H9 (cell line): ENCODE data around the gene MSMO1. TPM values are rescaled to one million over a fixed set of nuclear protein-coding genes. Genes with fewer than 3 reads are reported as not detected.

ENCODE experiments used
- DNase-seq: peaks from one replicate; pipeline ENCODE4 v3.0.0-alpha.2; 2017
- H2AFZ ChIP-seq: one replicate; pipeline ENCODE4 v1.6.1; 2013; ENCODE audit warnings: mild to moderate bottlenecking, low read length, control low read depth, moderate library complexity
- H2AK5ac ChIP-seq: 2 replicates; pipeline ENCODE4 v1.6.1; 2013; ENCODE audit warnings: low read length, control low read depth, mixed read lengths; ENCODE audit not compliant: insufficient read length
- H2BK120ac ChIP-seq: one replicate; pipeline ENCODE4 v1.6.1; 2013; ENCODE audit warnings: low read depth, mild to moderate bottlenecking, low read length, control low read depth, inconsistent platforms; ENCODE audit not compliant: poor library complexity, severe bottlenecking
- H2BK12ac ChIP-seq: 2 replicates; pipeline ENCODE4 v1.6.1; 2013; ENCODE audit warnings: low read length, control low read depth, mixed read lengths, low read depth; ENCODE audit not compliant: insufficient read length
- H2BK15ac ChIP-seq: 2 replicates; pipeline ENCODE4 v1.6.1; 2013; ENCODE audit warnings: low read depth, low read length, control low read depth
- H2BK20ac ChIP-seq: one replicate; pipeline ENCODE4 v1.6.1; 2013; ENCODE audit warnings: low read depth, mild to moderate bottlenecking, low read length, control low read depth, inconsistent platforms; ENCODE audit not compliant: poor library complexity, severe bottlenecking
- H2BK5ac ChIP-seq: 2 replicates; pipeline ENCODE4 v1.6.1; 2013; ENCODE audit warnings: low read length, control low read depth, mixed read lengths; ENCODE audit not compliant: insufficient read length
- H3K14ac ChIP-seq: 2 replicates; pipeline ENCODE4 v1.6.1; 2013; ENCODE audit warnings: low read length, control low read depth; ENCODE audit not compliant: insufficient read depth
- H3K18ac ChIP-seq: 2 replicates; pipeline ENCODE4 v1.6.1; 2013; ENCODE audit warnings: low read depth, mild to moderate bottlenecking, mixed read lengths, low read length, control low read depth; ENCODE audit not compliant: insufficient read length
- H3K23ac ChIP-seq: 2 replicates; pipeline ENCODE4 v1.6.1; 2013; ENCODE audit warnings: low read length, control low read depth, mixed read lengths, low read depth; ENCODE audit not compliant: insufficient read length
- H3K23me2 ChIP-seq: 2 replicates; pipeline ENCODE4 v1.6.1; 2013; ENCODE audit warnings: low read depth, mild to moderate bottlenecking, mixed read lengths, low read length, control low read depth; ENCODE audit not compliant: insufficient read length, poor library complexity, severe bottlenecking
- H3K27ac ChIP-seq: 2 replicates; pipeline ENCODE4 v1.5.1; 2013; ENCODE audit warnings: low read length, control low read depth, mixed read lengths, low read depth; ENCODE audit not compliant: insufficient read length
- H3K27me3 ChIP-seq: 2 replicates; pipeline ENCODE4 v1.6.1; 2013; ENCODE audit warnings: low read length, control low read depth, inconsistent platforms; ENCODE audit not compliant: insufficient read depth
- H3K4ac ChIP-seq: 2 replicates; pipeline ENCODE4 v1.6.1; 2013; ENCODE audit warnings: low read depth, mild to moderate bottlenecking, control low read depth, inconsistent platforms, low read length, moderate library complexity
- H3K4me1 ChIP-seq: 2 replicates; pipeline ENCODE4 v1.6.1; 2013; ENCODE audit warnings: low read length, control low read depth, inconsistent platforms; ENCODE audit not compliant: insufficient read depth
- H3K4me2 ChIP-seq: 2 replicates; pipeline ENCODE4 v1.6.1; 2013; ENCODE audit warnings: low read length, control low read depth, mixed read lengths; ENCODE audit not compliant: insufficient read length, insufficient read depth
- H3K56ac ChIP-seq: 2 replicates; pipeline ENCODE4 v1.6.1; 2013; ENCODE audit warnings: low read depth, mild to moderate bottlenecking, mixed read lengths, low read length, control low read depth; ENCODE audit not compliant: insufficient read length
- H3K79me1 ChIP-seq: 2 replicates; pipeline ENCODE4 v1.6.1; 2013; ENCODE audit warnings: low read depth, mild to moderate bottlenecking, moderate library complexity, low read length, control low read depth, inconsistent platforms; ENCODE audit not compliant: insufficient read depth, poor library complexity, severe bottlenecking
- H3K79me2 ChIP-seq: 2 replicates; pipeline ENCODE4 v1.6.1; 2013; ENCODE audit warnings: low read length, control low read depth, inconsistent platforms; ENCODE audit not compliant: insufficient read depth
- H3K9ac ChIP-seq: 2 replicates; pipeline ENCODE4 v1.6.1; 2013; ENCODE audit warnings: low read length, control low read depth, mixed read lengths; ENCODE audit not compliant: insufficient read length; ENCODE audit errors: extremely low read depth
- H3K9me3 ChIP-seq: one replicate; pipeline ENCODE4 v1.6.1; 2013; ENCODE audit warnings: low read depth, low read length, inconsistent platforms; ENCODE audit not compliant: control insufficient read depth
- H3T11ph ChIP-seq: one replicate; pipeline ENCODE4 v1.6.1; 2013; ENCODE audit warnings: mild to moderate bottlenecking, low read length, control low read depth, inconsistent platforms
- H4K20me1 ChIP-seq: one replicate; pipeline ENCODE4 v1.6.1; 2013; ENCODE audit not compliant: control insufficient read depth, insufficient read length, insufficient read depth
- H4K5ac ChIP-seq: 2 replicates; pipeline ENCODE4 v1.6.1; 2013; ENCODE audit warnings: low read depth, mild to moderate bottlenecking, mixed read lengths, low read length, control low read depth; ENCODE audit not compliant: insufficient read length
- H4K8ac ChIP-seq: replicated peaks from 2 replicates; pipeline ENCODE4 v1.6.1; 2013; ENCODE audit warnings: low read length, control low read depth, mixed read lengths, low read depth; ENCODE audit not compliant: insufficient read length
- H4K91ac ChIP-seq: 2 replicates; pipeline ENCODE4 v1.6.1; 2013; ENCODE audit warnings: low read depth, mild to moderate bottlenecking, moderate library complexity, mixed read lengths, low read length, control low read depth; ENCODE audit not compliant: insufficient read length
- H3K27ac Mint-ChIP-seq, 3 experiments: 2 replicates in 2 of 3; 3 replicates in 1 of 3; pipeline ENCODE4 v1.8.0; 2020 to 2021; ENCODE audit warnings: mixed read lengths in 3 of 3, mild to moderate bottlenecking in 1 of 3, moderate library complexity in 1 of 3
- H3K27me3 Mint-ChIP-seq: 2 replicates; pipeline ENCODE4 v1.8.0; 2021; ENCODE audit warnings: low read depth, mild to moderate bottlenecking, moderate library complexity, mixed read lengths
- H3K36me3 Mint-ChIP-seq, 3 experiments: 2 replicates in 2 of 3; 3 replicates in 1 of 3; pipeline ENCODE4 v1.8.0; 2020 to 2021; ENCODE audit warnings: low read depth in 3 of 3, mixed read lengths in 3 of 3; ENCODE audit not compliant: insufficient read depth in 1 of 3
- H3K4me1 Mint-ChIP-seq, 2 experiments: 2 replicates each; pipeline ENCODE4 v1.8.0; 2020; ENCODE audit warnings: mixed read lengths in 2 of 2
- H3K4me3 Mint-ChIP-seq, 2 experiments: 2 replicates in 1 of 2; 3 replicates in 1 of 2; pipeline ENCODE4 v1.8.0; 2020 to 2021; ENCODE audit warnings: mild to moderate bottlenecking in 2 of 2, mixed read lengths in 2 of 2, moderate library complexity in 1 of 2
- H3K9me3 Mint-ChIP-seq, 2 experiments: 2 replicates in 1 of 2; 3 replicates in 1 of 2; pipeline ENCODE4 v1.8.0; 2020; ENCODE audit warnings: mild to moderate bottlenecking in 2 of 2, mixed read lengths in 2 of 2, moderate library complexity in 1 of 2
- whole genome bisulfite sequencing: extraction: QIAGEN DNeasy Blood & Tissue Kit; methylation state at CpG from one replicate; pipeline ENCODE4 v1.1.7; 2013; ENCODE audit warnings: missing lambda C conversion rate, low lambda C conversion rate, mixed read lengths; ENCODE audit not compliant: insufficient read length; ENCODE audit errors: extremely low coverage; 5-methylcytosine and 5-hydroxymethylcytosine counted together
- total RNA-seq: library from RNA; stranded (reverse); gene quantifications from 2 replicates; pipeline ENCODE4 v1.2.1, GENCODE V29; 2021
- TF ChIP-seq, protein P1 (sequence below): fragments of 200-600 bp; sonication (generic); conservative IDR thresholded peaks from 3 replicates; pipeline ENCODE4 v1.8.0; 2021; ENCODE audit warnings: antibody characterized with exemption, mild to moderate bottlenecking

Gene MSMO1
- total RNA-seq, 1 experiment from 2014 or later, result 79.3 TPM

DNA sequence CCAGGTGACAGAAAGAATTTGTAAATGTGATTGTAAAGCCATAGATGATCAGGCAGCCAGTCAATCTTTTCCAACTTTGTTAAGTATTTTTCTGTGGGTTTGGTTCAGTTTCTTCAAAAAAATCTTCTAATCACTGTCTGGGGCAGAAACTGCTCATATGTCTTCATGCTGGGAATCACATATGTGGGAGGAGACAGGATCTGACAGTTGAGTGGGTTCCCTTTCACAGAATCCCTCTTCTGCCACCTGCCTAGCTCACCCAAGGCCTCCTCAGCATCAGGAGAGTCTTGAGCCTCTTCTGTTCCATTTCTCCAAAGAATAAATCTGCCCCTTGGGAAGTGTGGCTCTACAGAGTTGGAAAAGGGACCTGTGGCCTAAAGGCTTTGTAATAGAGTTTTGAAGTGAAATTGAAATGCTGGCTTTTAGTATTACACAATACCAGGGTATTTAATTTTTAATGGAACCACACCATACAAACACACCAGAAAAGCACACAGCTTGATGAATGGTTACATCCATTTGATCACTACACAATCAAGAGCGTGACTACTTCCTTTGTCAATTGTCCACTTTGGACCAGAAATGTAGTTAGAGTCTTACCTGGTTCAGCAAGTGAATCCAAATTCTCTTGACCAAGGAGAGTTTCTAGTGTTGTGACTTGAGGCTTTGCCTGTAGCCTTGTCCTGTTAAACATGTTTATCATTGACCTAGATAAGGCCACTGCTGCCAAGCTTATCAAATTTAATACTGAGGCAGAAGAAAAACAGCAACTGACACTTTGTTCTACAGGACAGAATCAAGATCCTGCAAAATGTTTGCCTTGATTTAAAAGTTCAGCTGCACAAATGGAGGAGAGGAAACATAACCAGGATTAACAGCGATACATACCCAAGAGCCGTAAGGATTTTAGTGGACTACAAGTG lies 20.4 kb downstream of the MSMO1 start:
- Histone ChIP-seq H2BK5ac (no peak overlapping the region), H3K18ac (no peak overlapping the region), H4K20me1 (no peaks in the 10 kb centered on the region), H3K23me2 (no peaks in the 10 kb centered on the region), H3K23ac (no peak overlapping the region), H3K9ac (no peak overlapping the region), H3K4ac (no peak overlapping the region), H2BK12ac (no peak overlapping the region), H3K14ac (no peak overlapping the region), H3K27ac (no peak overlapping the region), H2AK5ac (no peak overlapping the region), H4K91ac (no peak overlapping the region), H3K56ac (no peak overlapping the region), H3K79me1 (no peaks in the 10 kb centered on the region), H4K5ac (no peak overlapping the region), H4K8ac (no peak overlapping the region), H2BK20ac (no peak overlapping the region), H3K4me2 (no peak overlapping the region), H2BK120ac (no peak overlapping the region), H2AFZ (no peak overlapping the region), H3K4me1 (no peaks in the 10 kb centered on the region), H3K79me2 (no peaks in the 10 kb centered on the region), H3K9me3 (no peaks in the 10 kb centered on the region), H2BK15ac (no peak overlapping the region), H3T11ph (no peak overlapping the region), H3K27me3 (no peaks in the 10 kb centered on the region)
- peaks cover under 1 to 4% of the 10 kb centered on the region in 2 experiments; a peak in 4 of 5 replicates for H3K9me3 Mint-ChIP-seq
- no peak overlapping the region for H3K4me3 Mint-ChIP-seq
- H3K4me1 Mint-ChIP-seq, result peaks cover 9 to 10% of the 10 kb centered on the region in 2 experiments; a peak in 3 of 4 replicates
- no peaks in the 10 kb centered on the region for H3K27me3 Mint-ChIP-seq
- DNase-seq, result no peak
- no peak overlapping the region for H3K27ac Mint-ChIP-seq
- peaks cover 0 to 6% (median 0%) of the 10 kb centered on the region in 3 experiments; a peak in 1 of 7 replicates for H3K36me3 Mint-ChIP-seq
- WGBS, result no CpG with 5 or more reads among the region's 3 CpGs
- TF ChIP-seq, protein P1, sequence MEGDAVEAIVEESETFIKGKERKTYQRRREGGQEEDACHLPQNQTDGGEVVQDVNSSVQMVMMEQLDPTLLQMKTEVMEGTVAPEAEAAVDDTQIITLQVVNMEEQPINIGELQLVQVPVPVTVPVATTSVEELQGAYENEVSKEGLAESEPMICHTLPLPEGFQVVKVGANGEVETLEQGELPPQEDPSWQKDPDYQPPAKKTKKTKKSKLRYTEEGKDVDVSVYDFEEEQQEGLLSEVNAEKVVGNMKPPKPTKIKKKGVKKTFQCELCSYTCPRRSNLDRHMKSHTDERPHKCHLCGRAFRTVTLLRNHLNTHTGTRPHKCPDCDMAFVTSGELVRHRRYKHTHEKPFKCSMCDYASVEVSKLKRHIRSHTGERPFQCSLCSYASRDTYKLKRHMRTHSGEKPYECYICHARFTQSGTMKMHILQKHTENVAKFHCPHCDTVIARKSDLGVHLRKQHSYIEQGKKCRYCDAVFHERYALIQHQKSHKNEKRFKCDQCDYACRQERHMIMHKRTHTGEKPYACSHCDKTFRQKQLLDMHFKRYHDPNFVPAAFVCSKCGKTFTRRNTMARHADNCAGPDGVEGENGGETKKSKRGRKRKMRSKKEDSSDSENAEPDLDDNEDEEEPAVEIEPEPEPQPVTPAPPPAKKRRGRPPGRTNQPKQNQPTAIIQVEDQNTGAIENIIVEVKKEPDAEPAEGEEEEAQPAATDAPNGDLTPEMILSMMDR, result no peak
